Upper lobe of right lung (tissue), 1 donor: ENCODE results near the gene GALNT14. TPM values are rescaled to one million over a fixed set of nuclear protein-coding genes. Genes with fewer than 3 reads are reported as not detected.

Source experiments
- ATAC-seq: fragments of 200-7000 bp; cut with Tn5 transposase; one replicate; pipeline ENCODE4 v1.9.1; 2020; ENCODE audit warnings: mild to moderate bottlenecking, moderate library complexity
- DNase-seq: peaks from one replicate; pipeline ENCODE4 v3.0.0-alpha.2; 2020
- H3K27ac ChIP-seq: fragments of 200-600 bp; one replicate; pipeline ENCODE4 v1.8.0; 2022
- H3K27me3 ChIP-seq: fragments of 200-600 bp; one replicate; pipeline ENCODE4 v1.8.0; 2022; ENCODE audit warnings: mild to moderate bottlenecking
- H3K36me3 ChIP-seq: fragments of 200-600 bp; one replicate; pipeline ENCODE4 v1.8.0; 2022
- H3K4me1 ChIP-seq: fragments of 200-600 bp; one replicate; pipeline ENCODE4 v1.8.0; 2022
- H3K4me3 ChIP-seq: fragments of 200-600 bp; one replicate; pipeline ENCODE4 v1.8.0; 2022; ENCODE audit warnings: mild to moderate bottlenecking
- H3K9me3 ChIP-seq: fragments of 200-600 bp; one replicate; pipeline ENCODE4 v1.8.0; 2022
- intact Hi-C: fragments of 100-400 bp; cut with DNase I; formaldehyde crosslinking; loops from one replicate; pipeline ENCODE4 v1.11.0; 2022
- total RNA-seq: library from RNA; stranded (reverse); fragmentation: NEBNext Ultra II Directional; extraction: Animal tissue kit (Norgen Biotek cat#: 25700); gene quantifications from one replicate; pipeline ENCODE4 v1.2.1, GENCODE V29; 2021
- TF ChIP-seq, protein P1 (sequence below): fragments of 200-600 bp; IDR thresholded peaks from one replicate; pipeline ENCODE4 v1.8.0; 2022; ENCODE audit warnings: antibody characterized with exemption
- donor health status: DM: no; HTN: yes; CAD: no; lungs with severe emphysema.

GALNT14 gene
- total RNA-seq, 1 donor from 2014 or later = 0.81 TPM

DNA sequence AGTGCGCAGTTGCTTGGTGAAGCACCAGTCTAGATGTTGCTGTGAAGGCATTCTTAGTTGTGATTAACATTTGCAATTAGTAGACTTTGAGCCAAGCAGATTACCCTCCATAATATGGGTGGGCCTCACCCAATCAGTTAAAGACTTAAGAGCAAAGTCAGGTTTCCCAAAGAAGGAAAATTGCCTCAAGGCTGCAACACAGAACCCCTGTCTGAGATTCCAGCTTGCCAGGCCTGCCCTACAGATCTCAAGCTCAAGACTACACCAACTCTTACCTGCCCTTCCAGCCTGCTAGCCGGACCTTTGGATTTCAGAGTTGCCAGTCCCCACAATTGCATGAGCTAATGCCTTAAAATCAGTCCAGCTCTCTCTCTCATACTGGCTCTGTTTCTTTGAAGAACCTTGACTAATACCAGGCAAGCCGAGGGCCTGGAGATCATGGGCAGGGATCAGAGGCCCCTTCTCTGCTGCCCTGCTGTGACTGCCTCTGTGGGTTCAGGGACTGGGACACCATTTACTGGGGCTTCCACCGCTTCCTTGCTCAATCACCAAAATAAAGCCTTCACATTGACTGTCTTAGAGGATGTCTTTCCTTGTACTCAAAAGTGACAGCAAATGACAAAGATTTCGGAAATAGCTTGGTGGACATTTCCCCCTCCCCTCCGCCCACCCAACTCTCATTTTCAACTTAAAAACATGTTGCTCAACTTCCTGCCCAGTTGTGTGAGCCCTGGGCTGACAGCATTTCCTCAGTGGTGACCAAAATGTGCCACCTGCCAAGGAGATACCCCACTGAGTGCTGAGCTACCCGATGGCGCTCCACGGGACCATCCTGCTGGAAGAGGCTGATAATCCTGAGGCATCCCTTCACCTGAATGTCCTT, 86.7 kb downstream of the GALNT14 start:
- no peak overlapping the region for H3K27ac ChIP-seq
- intact Hi-C loops = no loop called here
- no peaks in the 10 kb centered on the region for H3K9me3 ChIP-seq
- no peaks in the 10 kb centered on the region for H3K36me3 ChIP-seq
- no peak overlapping the region for H3K4me3 ChIP-seq
- ATAC-seq (peak; percentile 15), DNase-seq (no peak)
- no peaks in the 10 kb centered on the region for H3K4me1 ChIP-seq
- H3K27me3 ChIP-seq = no peaks in the 10 kb centered on the region
- TF ChIP-seq, protein P1, sequence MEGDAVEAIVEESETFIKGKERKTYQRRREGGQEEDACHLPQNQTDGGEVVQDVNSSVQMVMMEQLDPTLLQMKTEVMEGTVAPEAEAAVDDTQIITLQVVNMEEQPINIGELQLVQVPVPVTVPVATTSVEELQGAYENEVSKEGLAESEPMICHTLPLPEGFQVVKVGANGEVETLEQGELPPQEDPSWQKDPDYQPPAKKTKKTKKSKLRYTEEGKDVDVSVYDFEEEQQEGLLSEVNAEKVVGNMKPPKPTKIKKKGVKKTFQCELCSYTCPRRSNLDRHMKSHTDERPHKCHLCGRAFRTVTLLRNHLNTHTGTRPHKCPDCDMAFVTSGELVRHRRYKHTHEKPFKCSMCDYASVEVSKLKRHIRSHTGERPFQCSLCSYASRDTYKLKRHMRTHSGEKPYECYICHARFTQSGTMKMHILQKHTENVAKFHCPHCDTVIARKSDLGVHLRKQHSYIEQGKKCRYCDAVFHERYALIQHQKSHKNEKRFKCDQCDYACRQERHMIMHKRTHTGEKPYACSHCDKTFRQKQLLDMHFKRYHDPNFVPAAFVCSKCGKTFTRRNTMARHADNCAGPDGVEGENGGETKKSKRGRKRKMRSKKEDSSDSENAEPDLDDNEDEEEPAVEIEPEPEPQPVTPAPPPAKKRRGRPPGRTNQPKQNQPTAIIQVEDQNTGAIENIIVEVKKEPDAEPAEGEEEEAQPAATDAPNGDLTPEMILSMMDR = no peak

DNA sequence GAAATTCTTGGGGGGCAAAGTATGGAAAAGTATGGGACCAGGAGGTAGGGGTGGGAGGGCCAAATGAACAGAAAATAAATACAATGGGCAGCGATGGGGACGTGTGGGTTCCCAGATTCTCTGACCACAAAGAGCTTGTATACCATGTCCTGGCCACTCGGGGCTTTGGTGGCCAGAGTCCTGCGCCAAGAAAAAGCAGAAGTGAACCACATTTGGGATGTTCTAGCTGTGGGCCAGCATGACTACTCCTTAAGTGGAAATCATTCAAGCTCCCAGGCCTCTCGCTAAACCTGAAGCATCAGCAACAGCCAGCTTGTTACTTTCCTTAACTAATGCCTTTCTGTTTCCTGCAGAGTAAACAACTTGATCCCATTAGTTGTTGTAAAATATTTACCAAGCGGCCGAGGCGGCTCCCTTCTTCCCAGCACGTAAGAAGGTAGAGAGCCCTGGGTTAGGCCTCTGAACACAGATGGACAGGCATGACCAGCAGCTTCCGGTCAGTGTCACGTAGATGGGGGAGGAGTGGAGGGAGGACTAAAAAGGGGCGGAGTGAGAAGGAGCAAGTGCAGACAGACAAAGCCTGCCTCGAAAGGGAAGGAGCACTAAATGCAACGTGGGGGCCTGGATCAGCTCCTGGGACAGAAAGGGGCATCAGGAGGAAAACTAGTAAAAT, 88.2 kb downstream of the GALNT14 start:
- Histone ChIP-seq H3K4me1 (no peaks in the 10 kb centered on the region), H3K9me3 (no peaks in the 10 kb centered on the region), H3K27ac (no peak overlapping the region), H3K4me3 (no peak overlapping the region), H3K27me3 (no peaks in the 10 kb centered on the region), H3K36me3 (no peaks in the 10 kb centered on the region)
- DNase-seq (no peak), ATAC-seq (no peak)
- intact Hi-C loops = no loop called here
- TF ChIP-seq, protein P1 = no peak

DNA sequence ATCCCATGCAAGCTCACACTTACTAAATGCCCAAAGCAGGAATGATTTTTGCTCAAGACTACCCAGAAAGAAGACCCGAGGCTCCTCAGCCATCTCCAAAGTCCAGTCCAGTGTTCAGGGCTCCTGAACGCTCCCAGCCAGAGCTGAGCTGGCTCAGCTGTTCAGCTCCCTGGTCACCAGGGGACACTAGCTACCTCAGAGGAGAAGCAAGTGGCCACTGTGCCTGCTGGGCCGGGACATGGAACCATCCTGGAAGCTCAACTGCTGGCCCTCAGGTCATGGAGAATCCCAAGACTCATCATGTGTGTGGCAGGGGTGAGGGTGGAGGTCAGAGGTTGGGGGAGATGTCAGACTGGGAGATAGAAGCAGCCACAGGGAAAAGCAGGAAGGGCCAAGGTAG, 89.0 kb downstream of the GALNT14 start:
- H3K27ac ChIP-seq = no peak overlapping the region
- no peaks in the 10 kb centered on the region for H3K36me3 ChIP-seq
- TF ChIP-seq, protein P1 = no peak
- H3K27me3 ChIP-seq = no peaks in the 10 kb centered on the region
- ATAC-seq (no peak), DNase-seq (no peak)
- no peak overlapping the region for H3K4me3 ChIP-seq
- no peaks in the 10 kb centered on the region for H3K9me3 ChIP-seq
- intact Hi-C loops = no loop called here
- H3K4me1 ChIP-seq = no peaks in the 10 kb centered on the region

DNA sequence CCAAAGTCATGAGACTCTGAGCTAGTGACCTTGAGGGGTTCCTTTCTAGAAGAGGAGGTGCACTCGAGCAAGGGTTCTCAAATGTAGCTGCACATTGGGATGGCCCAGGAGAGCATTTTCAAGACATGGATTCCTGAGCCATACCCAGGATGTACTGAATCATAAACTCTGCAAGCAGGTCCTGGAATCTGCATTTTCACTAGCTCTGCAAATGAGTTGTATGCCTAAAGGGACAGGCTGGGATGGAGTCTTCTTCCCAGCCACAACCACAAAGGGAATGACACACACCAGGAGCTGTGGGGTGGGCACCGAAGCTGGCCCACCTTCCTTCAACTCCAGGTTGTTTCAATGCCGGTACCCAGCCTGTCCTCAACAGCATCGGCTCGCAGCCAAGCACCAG, 90.6 kb downstream of the GALNT14 start:
- no peaks in the 10 kb centered on the region for H3K36me3 ChIP-seq
- DNase-seq = no peak
- H3K9me3 ChIP-seq = no peaks in the 10 kb centered on the region
- H3K27ac ChIP-seq = no peak overlapping the region
- TF ChIP-seq, protein P1 = no peak
- no peaks in the 10 kb centered on the region for H3K27me3 ChIP-seq
- no peak overlapping the region for H3K4me3 ChIP-seq
- ATAC-seq = no peak
- intact Hi-C loops = no loop called here
- no peaks in the 10 kb centered on the region for H3K4me1 ChIP-seq

DNA sequence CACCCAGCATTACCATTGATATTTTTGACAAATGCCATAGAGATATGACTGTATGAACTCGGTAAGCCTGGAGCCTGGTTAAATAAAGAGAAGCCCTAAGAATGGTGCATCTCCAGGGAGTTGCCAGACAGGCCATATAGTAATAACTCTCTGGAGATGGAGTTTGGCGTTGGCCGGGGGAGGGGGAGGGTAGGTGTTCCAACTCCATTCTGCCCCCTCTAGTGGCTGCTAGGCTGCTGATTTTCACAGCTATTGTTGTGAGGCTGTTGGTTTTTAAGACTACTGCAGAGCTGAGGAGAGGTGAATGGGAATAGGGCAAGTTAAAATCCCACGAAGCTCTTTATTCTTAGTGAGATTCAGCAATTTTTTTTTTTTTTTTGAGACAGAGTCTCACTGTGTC, 99.9 kb downstream of the GALNT14 start:
- Histone ChIP-seq H3K9me3 (no peaks in the 10 kb centered on the region), H3K4me1 (no peaks in the 10 kb centered on the region), H3K27me3 (no peaks in the 10 kb centered on the region), H3K4me3 (no peak overlapping the region), H3K27ac (no peak overlapping the region), H3K36me3 (no peaks in the 10 kb centered on the region)
- intact Hi-C loops = no loop called here
- TF ChIP-seq, protein P1 = no peak
- no peak for ATAC-seq
- no peak for DNase-seq
